AG09319 (cell line): ENCODE results near the gene MRFAP1.

ENCODE experiments used
- DNase-seq: peaks from one replicate; pipeline ENCODE4 v3.0.0-alpha.2; 2010; ENCODE audit warnings: low read depth; ENCODE audit errors: extremely low read depth
- TF ChIP-seq, protein P1 (sequence below): IDR thresholded peaks from 2 replicates; pipeline ENCODE4 v1.5.1; 2011; ENCODE audit warnings: low read depth, mild to moderate bottlenecking, inconsistent platforms, low read length, moderate library complexity

Gene MRFAP1

DNA sequence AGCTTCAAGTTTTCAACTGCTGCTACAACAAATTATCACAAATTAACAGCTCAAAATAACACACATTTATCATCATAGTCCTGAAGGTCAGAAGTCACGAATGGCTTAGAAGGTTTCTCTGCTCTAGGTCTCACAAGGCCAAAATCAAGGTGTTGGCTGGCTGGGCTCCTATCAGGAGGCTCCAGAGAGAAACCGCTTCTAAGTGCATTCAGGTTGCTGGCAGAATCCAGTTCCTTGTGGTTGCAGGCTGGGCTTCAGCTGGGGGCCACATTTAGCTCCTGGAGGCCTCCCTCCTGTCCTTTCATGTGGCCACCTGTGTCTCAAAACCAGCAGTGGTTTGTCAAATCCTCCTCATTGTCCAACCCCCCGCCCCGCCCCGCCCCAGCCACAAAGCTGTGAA, 15.4 kb downstream of the MRFAP1 start:
- DNase-seq: no peak

DNA sequence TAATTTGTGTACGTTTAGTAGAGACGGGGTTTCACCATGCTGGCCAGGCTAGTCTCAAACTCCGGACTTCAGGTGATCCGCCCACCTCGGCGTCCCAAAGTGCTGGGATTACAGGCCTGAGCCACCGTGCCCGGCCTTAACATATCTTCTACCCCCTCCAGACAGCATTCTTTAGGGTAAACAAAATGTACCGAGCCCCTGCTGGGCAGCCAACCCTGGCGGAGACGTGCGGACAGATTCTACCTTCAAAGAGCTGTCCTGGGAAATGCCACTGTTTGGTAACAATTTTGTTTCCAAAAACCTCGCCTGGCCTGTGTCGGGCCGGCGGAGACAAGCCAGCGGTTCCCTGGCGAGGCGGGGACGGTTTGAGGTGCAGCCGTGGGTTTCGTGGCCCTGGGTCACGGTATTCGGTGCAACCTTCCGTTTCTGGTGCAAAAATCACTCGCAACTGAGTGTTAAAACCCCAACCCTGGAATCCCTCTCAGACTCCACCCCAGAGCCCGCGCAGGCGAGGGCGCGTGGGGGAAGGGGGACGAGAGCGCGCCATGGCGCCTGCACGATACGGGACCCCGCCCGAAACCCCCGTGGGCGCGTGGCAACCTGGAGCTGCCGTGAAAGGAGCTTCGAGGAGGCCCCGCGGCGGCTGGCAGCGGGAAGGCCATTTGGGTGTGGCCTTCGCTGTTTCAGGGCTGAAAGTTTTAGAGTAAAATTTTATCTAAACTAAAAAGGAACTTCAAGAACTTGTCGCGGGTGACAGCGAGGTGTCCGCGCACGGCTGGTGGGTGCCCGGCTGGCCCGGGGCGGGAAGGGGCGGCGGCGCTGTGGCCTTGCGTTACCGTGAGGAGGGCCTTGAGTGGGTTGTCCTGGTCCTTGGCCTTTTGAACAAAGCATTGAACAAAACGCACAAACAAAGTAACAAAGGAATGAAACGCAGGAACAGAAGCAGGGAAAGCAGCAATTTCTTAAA, 17.0 kb downstream of the MRFAP1 start:
- no peak for DNase-seq
- TF ChIP-seq, protein P1, sequence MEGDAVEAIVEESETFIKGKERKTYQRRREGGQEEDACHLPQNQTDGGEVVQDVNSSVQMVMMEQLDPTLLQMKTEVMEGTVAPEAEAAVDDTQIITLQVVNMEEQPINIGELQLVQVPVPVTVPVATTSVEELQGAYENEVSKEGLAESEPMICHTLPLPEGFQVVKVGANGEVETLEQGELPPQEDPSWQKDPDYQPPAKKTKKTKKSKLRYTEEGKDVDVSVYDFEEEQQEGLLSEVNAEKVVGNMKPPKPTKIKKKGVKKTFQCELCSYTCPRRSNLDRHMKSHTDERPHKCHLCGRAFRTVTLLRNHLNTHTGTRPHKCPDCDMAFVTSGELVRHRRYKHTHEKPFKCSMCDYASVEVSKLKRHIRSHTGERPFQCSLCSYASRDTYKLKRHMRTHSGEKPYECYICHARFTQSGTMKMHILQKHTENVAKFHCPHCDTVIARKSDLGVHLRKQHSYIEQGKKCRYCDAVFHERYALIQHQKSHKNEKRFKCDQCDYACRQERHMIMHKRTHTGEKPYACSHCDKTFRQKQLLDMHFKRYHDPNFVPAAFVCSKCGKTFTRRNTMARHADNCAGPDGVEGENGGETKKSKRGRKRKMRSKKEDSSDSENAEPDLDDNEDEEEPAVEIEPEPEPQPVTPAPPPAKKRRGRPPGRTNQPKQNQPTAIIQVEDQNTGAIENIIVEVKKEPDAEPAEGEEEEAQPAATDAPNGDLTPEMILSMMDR: no peak

More for the DNA sequence above, 15.4 kb downstream of the MRFAP1 start:
- TF ChIP-seq, protein P1: no peak

DNA sequence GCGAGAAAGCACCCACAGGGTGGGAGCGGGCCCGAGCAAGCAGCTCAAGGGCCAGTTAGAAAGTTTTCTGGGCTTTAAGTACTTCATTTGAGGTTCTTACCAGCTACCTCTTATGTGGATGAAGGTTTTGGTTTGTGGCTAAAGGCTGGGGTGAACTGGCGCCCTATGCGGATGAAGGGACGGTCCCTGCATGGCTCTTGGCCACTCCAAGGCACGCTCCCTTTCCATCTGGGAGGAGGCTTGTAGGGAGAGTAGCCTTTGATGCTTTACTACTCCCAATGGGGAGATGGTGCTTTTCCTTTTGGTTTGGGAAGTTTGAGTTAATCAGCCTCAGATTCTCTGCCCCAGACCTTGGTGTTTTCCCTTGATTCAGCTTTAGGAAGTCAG, 17.7 kb downstream of the MRFAP1 start:
- TF ChIP-seq, protein P1: no peak
- DNase-seq: no peak

DNA sequence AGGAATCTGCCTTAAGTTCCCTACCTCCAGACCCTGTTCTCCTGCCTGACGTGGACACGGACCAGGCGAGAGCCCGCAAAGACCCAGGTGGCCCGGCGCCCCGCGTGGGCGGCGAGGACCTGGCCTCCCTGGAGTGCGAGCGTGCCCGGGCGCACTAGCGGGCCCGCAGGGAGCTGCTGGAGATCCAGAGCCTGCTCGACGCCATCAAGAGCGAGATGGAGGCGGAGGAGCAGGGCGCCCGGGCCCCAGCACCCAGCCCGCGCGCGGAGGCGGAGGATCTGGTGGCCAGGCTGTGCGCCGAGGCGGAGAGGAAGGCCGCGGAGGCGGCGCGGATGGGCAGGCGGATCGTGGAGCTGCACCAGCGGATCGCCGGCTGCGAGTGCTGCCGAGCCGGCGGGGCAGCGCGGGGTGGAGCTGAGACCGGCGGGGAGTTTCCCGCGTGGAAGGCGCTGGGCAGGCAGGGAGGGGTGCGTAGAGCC, 18.2 kb downstream of the MRFAP1 start:
- TF ChIP-seq, protein P1: no peak
- DNase-seq: no peak

DNA sequence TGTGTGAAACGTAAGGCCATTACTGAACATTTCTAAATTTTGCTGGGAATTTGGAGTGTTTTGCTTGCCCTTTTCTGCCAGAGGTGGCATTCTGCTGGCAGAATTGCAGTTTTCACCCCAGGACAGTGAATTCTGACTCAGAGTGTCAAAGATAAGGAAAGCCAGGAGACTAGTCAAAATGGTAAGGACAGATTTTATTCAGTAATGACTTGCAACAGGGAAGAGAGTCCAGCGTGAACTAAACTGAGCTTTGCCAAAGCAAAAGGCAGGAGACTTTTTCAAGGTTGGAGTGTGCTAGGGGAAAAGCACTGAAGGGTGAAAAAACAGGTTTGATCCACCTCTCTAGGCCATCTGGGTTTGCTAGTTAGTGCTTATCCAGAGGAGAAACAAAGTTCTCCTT, 19.4 kb downstream of the MRFAP1 start:
- TF ChIP-seq, protein P1: no peak
- DNase-seq: no peak

DNA sequence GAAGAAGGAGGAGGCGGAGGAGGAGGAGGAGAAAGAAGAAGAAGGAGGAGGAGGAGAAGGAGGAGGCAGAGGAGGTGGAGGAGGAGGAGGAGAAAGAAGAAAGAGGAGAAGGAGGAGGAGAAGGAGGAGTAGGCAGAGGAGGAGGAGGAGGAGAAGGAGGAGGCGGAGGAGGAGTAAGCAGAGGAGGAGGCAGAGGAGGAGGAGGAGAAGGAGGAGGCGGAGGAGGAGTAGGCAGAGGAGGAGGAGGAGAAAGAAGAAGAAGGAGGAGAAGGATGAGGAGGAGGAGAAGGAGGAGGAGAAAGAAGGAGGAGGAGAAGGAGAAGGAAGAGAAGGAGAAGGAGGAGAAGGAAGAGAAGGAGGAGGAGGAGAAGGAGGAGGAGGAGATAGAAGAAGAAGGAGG, 19.9 kb downstream of the MRFAP1 start:
- no peak for DNase-seq
- TF ChIP-seq, protein P1: no peak

DNA sequence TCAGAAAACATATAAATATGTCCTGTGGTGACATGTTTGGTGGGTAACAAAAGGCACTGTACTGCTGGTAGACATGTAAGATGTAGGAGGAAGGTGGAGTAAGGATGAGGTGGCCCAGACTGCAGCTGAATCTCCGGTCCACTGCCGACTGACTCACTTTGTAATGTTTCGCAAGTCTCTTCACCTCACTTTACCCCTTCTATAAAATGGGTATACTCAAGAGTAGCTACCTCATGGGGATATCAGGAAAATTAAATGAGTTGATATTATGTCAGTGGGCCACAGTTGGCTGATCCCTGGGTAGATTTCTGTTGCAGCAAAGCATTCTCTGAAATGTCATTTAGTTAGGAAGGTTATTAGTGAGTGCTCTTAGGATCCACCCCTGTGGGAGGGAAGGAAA, 22.1 kb downstream of the MRFAP1 start:
- DNase-seq: no peak
- TF ChIP-seq, protein P1: no peak
